Erythroblast (primary cell): ENCODE measurements around the gene NOXA1.

Experiments
- DNase-seq, 2 experiments: peaks; one replicate each; lab custom pipeline; 2025; lab: John Stamatoyannopoulos, UW
- GATA1 ChIP-seq: IDR thresholded peaks from 2 replicates; pipeline ENCODE4 v1.6.1; 2011; ENCODE audit warnings: low read depth, mild to moderate bottlenecking, control low read depth, low read length, moderate library complexity
- POLR2A ChIP-seq: IDR thresholded peaks from 2 replicates; pipeline ENCODE4 v1.6.1; 2011; ENCODE audit warnings: mild to moderate bottlenecking, low read length

NOXA1 gene

GRCh38 chr9:137459152-137459600 lies 36.0 kb downstream of the NOXA1 start, which contains the start of gene NSMF:
NSMF (minus strand) TSS chr9:137459334; CDS start chr9:137459102, 232 bp downstream.
- TF ChIP-seq POLR2A = peak; percentile 54
- no peak for TF ChIP-seq GATA1
- DNase-seq = peak; percentile 93 to 98

GRCh38 chr9:137459601-137460362 lies 36.6 kb downstream of the NOXA1 start:
- DNase-seq = peak; percentile 49 to 56
- TF ChIP-seq POLR2A (no peak), GATA1 (no peak)

- no peak for DNase-seq
- no peak for TF ChIP-seq GATA1
- no peak for TF ChIP-seq POLR2A
Observed at GRCh38 chr9:137460363-137461315, 37.4 kb downstream of the NOXA1 start.

- TF ChIP-seq POLR2A = no peak
- TF ChIP-seq GATA1 = no peak
- no peak for DNase-seq
Observed at GRCh38 chr9:137461316-137461662, 38.1 kb downstream of the NOXA1 start.

GRCh38 chr9:137461663-137462395 lies 38.6 kb downstream of the NOXA1 start:
- TF ChIP-seq GATA1 (no peak), POLR2A (no peak)
- peak; percentile 87 to 89 for DNase-seq

- TF ChIP-seq GATA1 (no peak), POLR2A (no peak)
- DNase-seq = no peak
Observed at GRCh38 chr9:137462396-137462985, 39.3 kb downstream of the NOXA1 start.

- no peak for TF ChIP-seq POLR2A
- no peak for TF ChIP-seq GATA1
- DNase-seq = no peak
Observed at GRCh38 chr9:137462986-137463930, 40.1 kb downstream of the NOXA1 start.

GRCh38 chr9:137463931-137464290 lies 40.7 kb downstream of the NOXA1 start:
- no peak for DNase-seq

GRCh38 chr9:137464291-137464999 lies 41.3 kb downstream of the NOXA1 start:
- no peak for DNase-seq
- TF ChIP-seq GATA1 (no peak), POLR2A (no peak)

More at GRCh38 chr9:137463931-137464290, 40.7 kb downstream of the NOXA1 start:
- TF ChIP-seq POLR2A (no peak), GATA1 (no peak)

- TF ChIP-seq GATA1 = no peak
- no peak for TF ChIP-seq POLR2A
- DNase-seq = no peak
Observed at GRCh38 chr9:137465000-137465719, 42.0 kb downstream of the NOXA1 start.
